H9 (cell line): ENCODE data around the gene FLT3LG. TPM values are rescaled to one million over a fixed set of nuclear protein-coding genes. Genes with fewer than 3 reads are reported as not detected.
A peak's percentile ranks its signal among the peaks of the same experiment; 100 is the strongest.

Experiments
- DNase-seq: peaks from one replicate; pipeline ENCODE4 v3.0.0-alpha.2; 2017
- H2AFZ ChIP-seq: one replicate; pipeline ENCODE4 v1.6.1; 2013; ENCODE audit warnings: mild to moderate bottlenecking, low read length, control low read depth, moderate library complexity
- H2AK5ac ChIP-seq: 2 replicates; pipeline ENCODE4 v1.6.1; 2013; ENCODE audit warnings: low read length, control low read depth, mixed read lengths; ENCODE audit not compliant: insufficient read length
- H2BK120ac ChIP-seq: one replicate; pipeline ENCODE4 v1.6.1; 2013; ENCODE audit warnings: low read depth, mild to moderate bottlenecking, low read length, control low read depth, inconsistent platforms; ENCODE audit not compliant: poor library complexity, severe bottlenecking
- H2BK12ac ChIP-seq: 2 replicates; pipeline ENCODE4 v1.6.1; 2013; ENCODE audit warnings: low read length, control low read depth, mixed read lengths, low read depth; ENCODE audit not compliant: insufficient read length
- H2BK15ac ChIP-seq: 2 replicates; pipeline ENCODE4 v1.6.1; 2013; ENCODE audit warnings: low read depth, low read length, control low read depth
- H2BK20ac ChIP-seq: one replicate; pipeline ENCODE4 v1.6.1; 2013; ENCODE audit warnings: low read depth, mild to moderate bottlenecking, low read length, control low read depth, inconsistent platforms; ENCODE audit not compliant: poor library complexity, severe bottlenecking
- H2BK5ac ChIP-seq: 2 replicates; pipeline ENCODE4 v1.6.1; 2013; ENCODE audit warnings: low read length, control low read depth, mixed read lengths; ENCODE audit not compliant: insufficient read length
- H3K14ac ChIP-seq: 2 replicates; pipeline ENCODE4 v1.6.1; 2013; ENCODE audit warnings: low read length, control low read depth; ENCODE audit not compliant: insufficient read depth
- H3K18ac ChIP-seq: 2 replicates; pipeline ENCODE4 v1.6.1; 2013; ENCODE audit warnings: low read depth, mild to moderate bottlenecking, mixed read lengths, low read length, control low read depth; ENCODE audit not compliant: insufficient read length
- H3K23ac ChIP-seq: 2 replicates; pipeline ENCODE4 v1.6.1; 2013; ENCODE audit warnings: low read length, control low read depth, mixed read lengths, low read depth; ENCODE audit not compliant: insufficient read length
- H3K23me2 ChIP-seq: 2 replicates; pipeline ENCODE4 v1.6.1; 2013; ENCODE audit warnings: low read depth, mild to moderate bottlenecking, mixed read lengths, low read length, control low read depth; ENCODE audit not compliant: insufficient read length, poor library complexity, severe bottlenecking
- H3K27ac ChIP-seq: 2 replicates; pipeline ENCODE4 v1.5.1; 2013; ENCODE audit warnings: low read length, control low read depth, mixed read lengths, low read depth; ENCODE audit not compliant: insufficient read length
- H3K27me3 ChIP-seq: 2 replicates; pipeline ENCODE4 v1.6.1; 2013; ENCODE audit warnings: low read length, control low read depth, inconsistent platforms; ENCODE audit not compliant: insufficient read depth
- H3K4ac ChIP-seq: 2 replicates; pipeline ENCODE4 v1.6.1; 2013; ENCODE audit warnings: low read depth, mild to moderate bottlenecking, control low read depth, inconsistent platforms, low read length, moderate library complexity
- H3K4me1 ChIP-seq: 2 replicates; pipeline ENCODE4 v1.6.1; 2013; ENCODE audit warnings: low read length, control low read depth, inconsistent platforms; ENCODE audit not compliant: insufficient read depth
- H3K4me2 ChIP-seq: 2 replicates; pipeline ENCODE4 v1.6.1; 2013; ENCODE audit warnings: low read length, control low read depth, mixed read lengths; ENCODE audit not compliant: insufficient read length, insufficient read depth
- H3K56ac ChIP-seq: 2 replicates; pipeline ENCODE4 v1.6.1; 2013; ENCODE audit warnings: low read depth, mild to moderate bottlenecking, mixed read lengths, low read length, control low read depth; ENCODE audit not compliant: insufficient read length
- H3K79me1 ChIP-seq: 2 replicates; pipeline ENCODE4 v1.6.1; 2013; ENCODE audit warnings: low read depth, mild to moderate bottlenecking, moderate library complexity, low read length, control low read depth, inconsistent platforms; ENCODE audit not compliant: insufficient read depth, poor library complexity, severe bottlenecking
- H3K79me2 ChIP-seq: 2 replicates; pipeline ENCODE4 v1.6.1; 2013; ENCODE audit warnings: low read length, control low read depth, inconsistent platforms; ENCODE audit not compliant: insufficient read depth
- H3K9ac ChIP-seq: 2 replicates; pipeline ENCODE4 v1.6.1; 2013; ENCODE audit warnings: low read length, control low read depth, mixed read lengths; ENCODE audit not compliant: insufficient read length; ENCODE audit errors: extremely low read depth
- H3K9me3 ChIP-seq: one replicate; pipeline ENCODE4 v1.6.1; 2013; ENCODE audit warnings: low read depth, low read length, inconsistent platforms; ENCODE audit not compliant: control insufficient read depth
- H3T11ph ChIP-seq: one replicate; pipeline ENCODE4 v1.6.1; 2013; ENCODE audit warnings: mild to moderate bottlenecking, low read length, control low read depth, inconsistent platforms
- H4K20me1 ChIP-seq: one replicate; pipeline ENCODE4 v1.6.1; 2013; ENCODE audit not compliant: control insufficient read depth, insufficient read length, insufficient read depth
- H4K5ac ChIP-seq: 2 replicates; pipeline ENCODE4 v1.6.1; 2013; ENCODE audit warnings: low read depth, mild to moderate bottlenecking, mixed read lengths, low read length, control low read depth; ENCODE audit not compliant: insufficient read length
- H4K8ac ChIP-seq: replicated peaks from 2 replicates; pipeline ENCODE4 v1.6.1; 2013; ENCODE audit warnings: low read length, control low read depth, mixed read lengths, low read depth; ENCODE audit not compliant: insufficient read length
- H4K91ac ChIP-seq: 2 replicates; pipeline ENCODE4 v1.6.1; 2013; ENCODE audit warnings: low read depth, mild to moderate bottlenecking, moderate library complexity, mixed read lengths, low read length, control low read depth; ENCODE audit not compliant: insufficient read length
- H3K27ac Mint-ChIP-seq, 3 experiments: 2 replicates in 2 of 3; 3 replicates in 1 of 3; pipeline ENCODE4 v1.8.0; 2020 to 2021; ENCODE audit warnings: mixed read lengths in 3 of 3, mild to moderate bottlenecking in 1 of 3, moderate library complexity in 1 of 3
- H3K27me3 Mint-ChIP-seq: 2 replicates; pipeline ENCODE4 v1.8.0; 2021; ENCODE audit warnings: low read depth, mild to moderate bottlenecking, moderate library complexity, mixed read lengths
- H3K36me3 Mint-ChIP-seq, 3 experiments: 2 replicates in 2 of 3; 3 replicates in 1 of 3; pipeline ENCODE4 v1.8.0; 2020 to 2021; ENCODE audit warnings: low read depth in 3 of 3, mixed read lengths in 3 of 3; ENCODE audit not compliant: insufficient read depth in 1 of 3
- H3K4me1 Mint-ChIP-seq, 2 experiments: 2 replicates each; pipeline ENCODE4 v1.8.0; 2020; ENCODE audit warnings: mixed read lengths in 2 of 2
- H3K4me3 Mint-ChIP-seq, 2 experiments: 2 replicates in 1 of 2; 3 replicates in 1 of 2; pipeline ENCODE4 v1.8.0; 2020 to 2021; ENCODE audit warnings: mild to moderate bottlenecking in 2 of 2, mixed read lengths in 2 of 2, moderate library complexity in 1 of 2
- H3K9me3 Mint-ChIP-seq, 2 experiments: 2 replicates in 1 of 2; 3 replicates in 1 of 2; pipeline ENCODE4 v1.8.0; 2020; ENCODE audit warnings: mild to moderate bottlenecking in 2 of 2, mixed read lengths in 2 of 2, moderate library complexity in 1 of 2
- WGBS: extraction: QIAGEN DNeasy Blood & Tissue Kit; methylation state at CpG from one replicate; pipeline ENCODE4 v1.1.7; 2013; ENCODE audit warnings: missing lambda C conversion rate, low lambda C conversion rate, mixed read lengths; ENCODE audit not compliant: insufficient read length; ENCODE audit errors: extremely low coverage; 5-methylcytosine and 5-hydroxymethylcytosine counted together
- total RNA-seq: library from RNA; stranded (reverse); gene quantifications from 2 replicates; pipeline ENCODE4 v1.2.1, GENCODE V29; 2021
- TF ChIP-seq, protein P1 (sequence below): fragments of 200-600 bp; sonication (generic); conservative IDR thresholded peaks from 3 replicates; pipeline ENCODE4 v1.8.0; 2021; ENCODE audit warnings: antibody characterized with exemption, mild to moderate bottlenecking

FLT3LG gene
- total RNA-seq, 1 experiment from 2014 or later: 2.1 TPM

DNA sequence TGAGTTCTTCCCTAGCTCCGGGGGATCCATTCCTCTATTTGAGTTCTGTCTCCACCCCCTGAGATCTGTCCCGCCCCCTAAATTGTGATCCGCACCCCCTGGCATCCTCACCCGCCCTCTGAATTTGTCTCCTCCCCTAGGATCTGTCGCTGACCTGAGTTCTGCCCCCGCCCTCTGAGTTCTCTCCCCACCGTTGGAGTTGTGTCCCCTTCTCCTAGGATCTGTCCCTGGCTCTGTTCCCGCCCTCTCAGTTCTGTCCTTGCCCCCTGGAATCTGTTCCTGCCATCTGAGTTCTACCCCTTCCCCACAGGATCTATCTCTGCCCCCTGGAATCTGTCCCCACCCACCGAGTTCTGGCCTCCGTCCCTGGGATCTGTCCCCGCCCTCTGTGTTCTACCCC is 31.7 kb upstream of the FLT3LG start:
- H3K4ac ChIP-seq: no peak overlapping the region
- H3K27ac Mint-ChIP-seq: peak overlapping the region; percentile 41 to 59 (median 59); a peak in 5 of 7 replicates
- H3K23ac ChIP-seq: no peak overlapping the region
- no peak overlapping the region for H3T11ph ChIP-seq
- no peak overlapping the region for H4K5ac ChIP-seq
- H2BK20ac ChIP-seq: no peak overlapping the region
- H3K4me3 Mint-ChIP-seq: peak overlapping the region; percentile 74 to 82
- no peaks in the 10 kb centered on the region for H3K4me1 ChIP-seq
- WGBS: no CpG with 5 or more reads among the region's 11 CpGs
- no peak overlapping the region for H2BK5ac ChIP-seq
- no peak overlapping the region for H3K56ac ChIP-seq
- H3K9me3 ChIP-seq: no peaks in the 10 kb centered on the region
- no peak overlapping the region for H4K8ac ChIP-seq
- H3K14ac ChIP-seq: no peak overlapping the region
- peaks cover 19 to 34% of the 10 kb centered on the region in 2 experiments for H3K4me1 Mint-ChIP-seq
- H4K20me1 ChIP-seq: no peaks in the 10 kb centered on the region
- TF ChIP-seq, protein P1, sequence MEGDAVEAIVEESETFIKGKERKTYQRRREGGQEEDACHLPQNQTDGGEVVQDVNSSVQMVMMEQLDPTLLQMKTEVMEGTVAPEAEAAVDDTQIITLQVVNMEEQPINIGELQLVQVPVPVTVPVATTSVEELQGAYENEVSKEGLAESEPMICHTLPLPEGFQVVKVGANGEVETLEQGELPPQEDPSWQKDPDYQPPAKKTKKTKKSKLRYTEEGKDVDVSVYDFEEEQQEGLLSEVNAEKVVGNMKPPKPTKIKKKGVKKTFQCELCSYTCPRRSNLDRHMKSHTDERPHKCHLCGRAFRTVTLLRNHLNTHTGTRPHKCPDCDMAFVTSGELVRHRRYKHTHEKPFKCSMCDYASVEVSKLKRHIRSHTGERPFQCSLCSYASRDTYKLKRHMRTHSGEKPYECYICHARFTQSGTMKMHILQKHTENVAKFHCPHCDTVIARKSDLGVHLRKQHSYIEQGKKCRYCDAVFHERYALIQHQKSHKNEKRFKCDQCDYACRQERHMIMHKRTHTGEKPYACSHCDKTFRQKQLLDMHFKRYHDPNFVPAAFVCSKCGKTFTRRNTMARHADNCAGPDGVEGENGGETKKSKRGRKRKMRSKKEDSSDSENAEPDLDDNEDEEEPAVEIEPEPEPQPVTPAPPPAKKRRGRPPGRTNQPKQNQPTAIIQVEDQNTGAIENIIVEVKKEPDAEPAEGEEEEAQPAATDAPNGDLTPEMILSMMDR: no peak
- H3K27me3 Mint-ChIP-seq: peaks cover 49% of the 10 kb centered on the region
- no peak overlapping the region for H4K91ac ChIP-seq
- H3K27ac ChIP-seq: no peak overlapping the region
- peak overlapping the region; percentile 79 for H2AFZ ChIP-seq
- no peaks in the 10 kb centered on the region for H3K79me2 ChIP-seq
- H3K23me2 ChIP-seq: peaks cover 21% of the 10 kb centered on the region
- no peak overlapping the region for H2BK15ac ChIP-seq
- H2AK5ac ChIP-seq: no peak overlapping the region
- H3K79me1 ChIP-seq: no peaks in the 10 kb centered on the region
- H2BK120ac ChIP-seq: no peak overlapping the region
- no peaks in the 10 kb centered on the region; a peak in 1 of 5 replicates for H3K9me3 Mint-ChIP-seq
- H3K9ac ChIP-seq: no peak overlapping the region
- H3K27me3 ChIP-seq: peaks cover 31% of the 10 kb centered on the region; the same call in 1 of the 2 replicates
- peak overlapping the region; percentile 83 for H3K4me2 ChIP-seq
- DNase-seq: no peak
- peak overlapping the region; percentile 21 for H3K18ac ChIP-seq
- H2BK12ac ChIP-seq: no peak overlapping the region
- peaks cover 10 to 16% (median 15%) of the 10 kb centered on the region in 3 experiments for H3K36me3 Mint-ChIP-seq
